ENCODE measurements around the gene GET4.

Gene GET4

DNA sequence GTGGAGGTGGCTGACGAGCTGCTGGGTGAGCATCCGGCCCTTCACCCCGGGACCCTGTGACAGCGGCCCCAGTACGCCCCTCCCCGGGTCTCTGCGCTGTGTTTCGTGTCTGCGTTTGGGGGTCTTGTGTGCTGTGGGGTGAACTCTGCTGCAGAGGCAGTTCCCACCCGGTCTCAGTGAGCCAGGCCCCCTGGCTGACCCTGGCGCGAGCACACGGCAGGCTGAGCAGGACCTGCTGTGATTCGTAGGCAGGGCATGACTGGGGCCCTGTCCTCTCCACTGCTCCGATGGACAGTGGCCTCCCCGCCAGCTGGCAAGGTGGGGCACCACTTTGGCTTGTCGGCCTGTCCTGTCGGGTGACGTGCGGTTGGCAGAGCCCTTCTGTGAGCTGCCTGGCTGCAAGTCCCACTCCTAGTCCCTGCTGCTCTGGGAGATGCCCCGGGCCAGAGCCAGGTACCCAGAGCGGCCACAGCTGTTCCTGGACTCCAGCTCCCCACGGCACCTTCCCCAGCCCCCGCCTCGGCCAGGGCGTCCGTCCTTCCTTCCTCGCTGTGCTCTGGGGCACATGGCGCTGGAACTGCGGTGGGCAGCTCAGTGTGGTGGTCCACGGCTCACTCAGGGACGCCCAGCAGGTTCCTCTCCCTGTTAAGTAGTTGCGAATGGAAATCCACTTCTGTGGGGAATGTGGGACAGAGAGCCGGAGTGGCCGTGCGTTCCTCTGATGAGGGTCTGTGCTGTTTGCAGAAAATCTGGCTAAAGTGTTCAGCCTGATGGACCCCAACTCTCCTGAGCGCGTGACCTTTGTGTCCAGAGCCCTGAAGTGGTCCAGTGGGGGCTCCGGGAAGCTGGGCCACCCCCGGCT lies 10.5 kb downstream of the GET4 start:
- DNase-seq (ENCODE audit: low read depth), result no peak

DNA sequence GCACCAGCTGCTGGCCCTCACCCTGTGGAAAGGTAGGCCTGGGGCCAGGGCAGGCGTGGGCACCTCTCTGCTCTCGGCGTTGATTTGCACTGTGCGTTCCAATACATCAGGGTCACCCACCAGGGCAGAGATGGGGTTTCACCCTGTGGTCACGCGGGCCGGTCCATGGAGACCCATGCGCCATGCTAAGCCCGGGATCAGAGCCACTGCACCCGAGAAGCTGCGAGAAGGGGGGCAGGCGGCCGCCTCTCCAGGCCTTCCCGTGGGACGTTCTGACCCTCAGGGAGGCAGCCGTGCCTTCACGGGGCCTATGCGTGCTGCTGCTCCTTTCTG lies 11.1 kb downstream of the GET4 start:
- DNase-seq (ENCODE audit: low read depth), result no peak

DNA sequence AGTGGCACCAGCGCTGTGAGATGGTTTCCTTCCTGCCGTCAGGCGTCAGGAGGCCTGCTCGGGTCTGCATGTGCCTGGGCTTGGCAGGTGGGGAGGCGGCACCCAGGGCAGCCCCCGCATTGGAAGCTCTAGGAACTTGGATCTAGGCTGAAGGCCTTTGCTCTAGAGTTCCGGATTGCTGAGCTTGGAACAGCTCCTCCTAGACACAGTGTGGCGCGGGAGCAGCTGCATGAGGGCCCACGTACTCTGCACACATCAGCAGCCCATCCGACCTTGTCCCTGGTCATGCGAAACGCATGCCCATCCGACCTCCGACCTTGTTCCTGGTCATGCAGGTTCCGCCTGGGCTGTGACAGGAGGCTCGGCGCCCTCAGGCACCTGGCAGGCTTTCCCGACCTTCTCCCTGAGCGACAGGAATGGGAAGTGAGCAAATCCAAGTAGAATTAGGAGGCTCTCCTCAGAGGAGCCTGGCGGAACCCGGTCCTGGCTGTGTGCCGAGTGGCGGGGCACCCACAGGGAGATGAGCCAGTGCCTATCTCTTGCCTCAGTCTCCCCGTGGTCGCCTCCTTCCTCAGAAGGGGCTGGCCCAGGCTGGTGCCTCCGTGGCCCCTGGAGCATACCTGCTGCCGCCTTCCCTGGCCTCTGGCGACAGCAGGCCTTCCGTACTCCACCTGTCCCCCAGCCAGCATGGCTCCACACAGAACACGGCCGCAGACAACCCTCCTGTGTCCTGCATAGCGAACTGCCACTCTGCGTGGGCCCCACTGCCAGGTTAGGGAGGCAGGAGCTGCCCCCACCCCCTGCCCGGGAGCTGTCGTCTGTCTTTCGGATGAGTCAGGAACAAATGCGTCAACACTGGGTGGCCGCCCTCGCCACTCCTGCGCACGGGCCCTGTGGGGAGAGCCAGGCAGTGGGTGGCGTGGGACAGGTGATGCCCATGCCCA lies 12.0 kb downstream of the GET4 start:
- no peak for DNase-seq (ENCODE audit: low read depth)

DNA sequence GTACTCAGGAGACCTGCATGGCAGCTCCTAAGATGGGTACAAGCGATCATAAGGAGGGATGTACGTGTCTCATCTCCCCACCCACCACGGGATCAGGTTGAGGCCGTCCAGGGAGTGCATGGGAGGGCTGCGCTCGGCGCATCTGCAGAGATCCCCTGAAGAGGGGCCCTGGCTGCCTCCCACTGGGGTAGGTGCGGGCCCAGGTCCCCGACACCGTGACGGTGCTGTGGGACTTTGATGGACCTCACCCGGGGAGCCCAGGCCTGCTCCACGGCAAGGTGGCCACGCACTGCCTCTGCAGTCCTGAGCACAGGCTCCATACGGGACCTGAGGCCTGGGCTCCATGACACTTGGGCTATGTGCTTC lies 12.7 kb downstream of the GET4 start:
- DNase-seq (ENCODE audit: low read depth), result no peak

DNA sequence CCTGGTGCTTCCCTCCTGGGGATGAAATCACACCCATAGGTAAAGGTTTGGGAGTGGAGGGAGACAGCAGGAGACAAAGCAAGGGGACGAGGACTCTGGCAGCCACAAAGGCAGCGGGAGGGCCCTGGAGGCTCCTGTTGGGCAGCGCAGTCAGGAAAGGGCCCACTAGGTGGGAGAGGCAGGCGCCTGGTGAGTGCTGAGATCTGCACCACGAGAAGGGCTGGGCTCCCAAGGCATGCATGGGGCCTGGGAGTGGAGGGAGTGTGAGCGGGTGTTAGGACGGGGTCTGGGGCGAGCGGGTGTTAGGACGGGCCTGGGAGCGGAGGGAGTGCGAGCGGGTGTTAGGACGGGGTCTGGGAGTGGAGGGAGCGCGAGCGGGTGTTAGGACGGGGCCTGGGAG lies 13.0 kb downstream of the GET4 start:
- no peak for DNase-seq (ENCODE audit: low read depth)

DNA sequence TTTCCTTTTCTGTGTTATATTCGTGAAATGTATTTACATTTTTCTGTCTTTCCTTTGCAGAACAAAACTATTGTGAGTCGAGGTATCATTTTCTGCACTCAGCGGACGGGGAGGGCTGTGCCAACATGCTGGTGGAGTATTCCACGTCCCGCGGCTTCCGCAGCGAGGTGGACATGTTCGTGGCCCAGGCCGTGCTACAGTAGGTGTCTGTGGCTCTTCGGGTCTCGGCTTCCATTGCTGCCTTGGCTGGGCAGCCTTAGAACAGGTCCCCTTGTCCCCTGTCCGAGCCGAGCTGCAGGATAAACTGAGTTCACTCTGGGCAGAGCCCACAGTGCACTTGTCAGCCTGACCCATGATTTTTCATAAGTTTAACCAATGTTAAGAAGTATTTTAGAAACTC lies 14.5 kb downstream of the GET4 start:
- DNase-seq (ENCODE audit: low read depth), result no peak

DNA sequence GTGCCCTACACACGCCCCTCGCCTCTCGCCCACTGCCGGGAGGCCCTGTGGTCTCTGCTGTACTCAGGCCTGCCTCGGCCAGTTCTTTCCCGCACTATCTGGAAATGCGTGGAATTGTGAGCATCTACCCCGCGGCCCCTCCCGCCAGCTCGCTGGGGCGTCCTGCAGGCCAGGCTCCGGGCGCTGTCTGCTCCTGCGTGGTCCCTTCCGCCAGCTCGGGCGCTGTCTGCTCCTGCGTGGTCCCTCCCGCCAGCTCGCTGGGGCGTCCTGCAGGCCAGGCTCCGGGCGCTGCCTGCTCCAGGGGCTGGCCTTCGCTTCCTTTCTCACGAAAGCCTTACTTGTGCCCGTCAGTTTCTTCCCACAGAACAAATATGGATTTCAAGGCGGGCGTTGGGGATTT lies 14.9 kb downstream of the GET4 start:
- no peak for DNase-seq (ENCODE audit: low read depth)

DNA sequence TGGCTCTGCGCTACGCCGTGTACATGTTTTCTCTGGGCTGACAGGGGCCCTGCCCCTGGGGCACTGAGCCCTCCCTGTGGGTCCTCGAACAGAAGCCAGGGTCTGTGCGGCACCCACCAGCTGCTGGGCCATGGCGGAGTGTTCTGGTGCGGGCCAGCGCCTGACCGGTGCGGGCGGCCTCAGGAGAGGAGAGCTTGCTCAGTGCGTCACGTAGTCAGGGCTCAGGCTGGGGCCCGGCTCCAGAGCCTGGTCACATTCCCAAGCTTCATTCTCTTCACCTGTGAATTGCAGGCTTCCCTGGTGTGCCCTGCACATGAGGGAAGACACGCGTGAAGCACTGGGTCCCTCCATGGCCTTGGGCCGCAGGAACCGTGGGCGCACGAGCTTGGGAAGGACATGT lies 15.5 kb downstream of the GET4 start:
- no peak for DNase-seq (ENCODE audit: low read depth)

DNA sequence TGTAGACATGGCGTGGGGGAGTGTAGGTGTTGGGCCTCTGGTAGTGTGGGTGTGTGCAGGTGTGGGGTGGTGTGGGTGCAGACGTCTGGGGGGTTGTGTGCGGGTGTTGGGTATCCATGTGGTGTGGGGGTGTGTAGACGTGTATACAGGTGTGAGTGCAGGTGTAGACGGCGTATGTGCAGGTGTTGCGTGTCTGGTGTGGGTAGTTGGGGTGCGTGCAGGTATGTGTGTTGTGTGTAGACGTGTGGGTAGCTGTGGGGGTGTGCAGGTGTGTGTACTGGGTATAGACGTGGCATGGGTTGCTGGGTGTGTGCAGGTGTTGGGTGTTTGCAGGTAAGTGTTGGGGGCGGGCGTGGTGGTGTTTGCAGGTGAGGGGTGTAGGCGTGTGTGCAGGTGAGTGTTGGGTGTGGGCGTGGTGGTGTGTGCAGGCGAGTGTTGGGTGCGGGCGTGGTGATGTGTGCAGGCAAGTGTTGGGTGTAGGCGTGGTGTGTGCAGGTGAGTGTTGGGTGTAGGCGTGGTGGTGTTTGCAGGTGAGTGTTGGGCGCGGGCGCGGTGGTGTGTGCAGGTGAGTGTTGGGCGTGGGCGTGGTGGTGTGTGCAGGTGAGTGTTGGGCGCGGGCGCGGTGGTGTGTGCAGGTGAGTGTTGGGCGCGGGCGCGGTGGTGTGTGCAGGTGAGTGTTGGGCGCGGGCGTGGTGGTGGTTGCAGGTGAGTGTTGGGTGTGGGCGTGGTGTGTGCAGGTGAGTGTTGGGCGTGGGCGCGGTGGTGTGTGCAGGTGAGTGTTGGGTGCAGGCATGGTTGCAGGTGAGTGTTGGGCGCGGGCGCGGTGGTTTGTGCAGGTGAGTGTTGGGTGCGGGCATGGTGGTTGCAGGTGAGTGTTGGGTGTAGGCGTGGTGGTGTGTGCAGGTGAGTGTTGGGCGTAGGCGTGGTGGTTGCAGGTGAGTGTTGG lies 16.6 kb downstream of the GET4 start:
- no peak for DNase-seq (ENCODE audit: low read depth)

DNA sequence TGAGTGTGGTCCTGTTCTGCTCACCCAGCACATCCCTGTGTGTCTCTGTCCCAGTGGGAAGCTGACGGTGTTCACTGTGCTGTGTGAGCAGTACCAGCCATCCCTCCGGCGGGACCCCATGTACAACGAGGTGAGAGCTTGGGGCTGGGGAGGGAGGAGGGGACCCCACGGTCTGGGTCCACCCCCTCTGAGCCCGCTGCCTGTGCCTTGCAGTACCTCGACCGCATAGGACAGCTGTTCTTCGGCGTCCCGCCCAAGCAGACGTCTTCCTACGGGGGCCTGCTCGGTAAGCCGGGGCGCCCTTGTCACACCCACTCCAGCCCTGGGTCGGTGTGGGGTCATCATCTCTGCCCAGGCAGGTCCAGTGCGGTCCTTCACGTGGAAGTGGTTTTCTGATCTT lies 17.3 kb downstream of the GET4 start:
- no peak for DNase-seq (ENCODE audit: low read depth)

DNA sequence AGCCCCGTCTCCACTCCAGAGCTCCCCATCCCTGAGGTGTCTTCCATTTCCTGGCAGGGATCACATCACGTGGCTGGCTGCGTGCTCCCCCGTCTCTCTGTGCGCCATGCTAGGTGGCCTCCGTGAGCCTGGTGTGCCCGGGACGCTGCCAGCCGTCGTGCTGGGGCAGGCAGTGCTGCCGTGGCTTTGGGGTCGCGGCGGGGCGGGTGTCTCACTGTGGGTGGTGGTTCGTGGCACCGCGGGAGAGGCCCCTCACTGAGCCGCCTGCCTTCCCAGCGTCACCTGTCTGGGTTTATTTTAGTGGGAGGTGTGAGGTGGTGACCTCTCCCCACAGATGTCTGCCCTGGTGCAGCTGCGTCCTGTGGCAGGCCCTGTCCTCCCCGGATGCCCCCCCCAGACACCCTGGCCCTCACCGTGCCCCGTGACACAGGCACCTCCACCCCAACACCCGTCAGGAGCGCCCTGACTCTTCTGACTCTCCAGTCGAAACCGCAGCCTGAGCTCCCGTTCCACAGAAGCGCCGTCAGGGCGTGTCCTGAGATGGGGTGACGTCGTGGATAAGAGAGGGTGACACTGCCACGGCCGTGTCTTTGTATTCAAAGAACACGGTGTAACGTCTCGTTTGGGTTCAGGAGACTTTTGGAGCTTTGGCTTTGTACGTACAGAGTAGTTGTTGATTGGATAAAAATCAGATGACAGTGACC lies 18.0 kb downstream of the GET4 start:
- no peak for DNase-seq (ENCODE audit: low read depth)

DNA sequence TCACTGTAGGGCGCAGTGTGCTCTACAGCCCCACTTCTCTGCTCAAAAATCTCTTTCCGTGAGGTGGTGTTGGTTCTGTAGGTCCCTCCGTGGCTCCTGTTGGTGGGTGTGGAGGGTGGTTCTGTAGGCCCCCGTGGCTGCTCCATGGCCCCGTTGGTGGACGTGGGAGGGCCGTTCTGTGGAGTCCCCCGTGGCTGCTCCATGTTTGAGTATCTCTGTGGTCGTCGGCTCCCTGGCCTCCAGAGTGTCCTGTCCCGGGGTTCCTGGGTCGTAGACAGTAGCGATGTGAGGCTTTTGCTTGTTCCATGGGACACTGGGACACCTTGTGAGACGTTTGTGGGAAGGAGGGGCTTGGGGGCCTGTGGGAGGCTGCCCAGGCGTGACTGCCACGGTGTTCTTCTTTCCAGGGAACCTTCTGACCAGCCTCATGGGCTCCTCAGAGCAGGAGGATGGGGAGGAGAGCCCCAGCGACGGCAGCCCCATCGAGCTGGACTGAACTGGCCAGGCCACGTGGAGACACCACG lies 18.6 kb downstream of the GET4 start:
- no peak for DNase-seq (ENCODE audit: low read depth)

DNA sequence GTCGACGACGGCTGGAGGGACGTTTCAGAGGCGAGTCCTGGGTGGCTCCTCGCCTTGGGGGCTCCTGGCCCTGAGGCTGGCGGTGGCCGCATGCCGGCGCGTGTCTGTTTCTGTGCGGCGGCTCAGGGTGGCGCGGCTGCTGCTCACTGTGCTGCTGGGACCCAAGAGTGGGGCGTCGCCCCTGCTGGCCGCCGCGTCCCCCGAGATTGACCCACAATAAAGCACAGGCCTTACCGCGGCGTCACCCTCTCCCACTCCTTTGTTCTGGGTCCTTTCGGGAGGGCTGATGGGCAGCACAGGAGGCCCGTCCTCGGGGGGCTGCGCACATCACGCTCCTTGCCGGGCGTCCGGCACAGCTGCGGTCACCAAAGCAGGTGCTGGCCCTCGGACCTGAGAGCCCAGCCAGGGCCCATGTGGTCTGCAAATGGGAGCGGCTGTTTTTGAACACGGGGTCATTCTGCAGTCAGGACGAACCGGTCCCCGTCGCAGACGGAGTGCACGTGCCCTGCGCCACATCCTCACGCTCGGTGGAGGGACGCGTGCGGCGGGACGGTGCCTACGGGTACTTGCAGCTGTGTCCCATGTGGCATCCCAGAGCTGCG lies 19.2 kb downstream of the GET4 start:
- DNase-seq (ENCODE audit: low read depth), result no peak

DNA sequence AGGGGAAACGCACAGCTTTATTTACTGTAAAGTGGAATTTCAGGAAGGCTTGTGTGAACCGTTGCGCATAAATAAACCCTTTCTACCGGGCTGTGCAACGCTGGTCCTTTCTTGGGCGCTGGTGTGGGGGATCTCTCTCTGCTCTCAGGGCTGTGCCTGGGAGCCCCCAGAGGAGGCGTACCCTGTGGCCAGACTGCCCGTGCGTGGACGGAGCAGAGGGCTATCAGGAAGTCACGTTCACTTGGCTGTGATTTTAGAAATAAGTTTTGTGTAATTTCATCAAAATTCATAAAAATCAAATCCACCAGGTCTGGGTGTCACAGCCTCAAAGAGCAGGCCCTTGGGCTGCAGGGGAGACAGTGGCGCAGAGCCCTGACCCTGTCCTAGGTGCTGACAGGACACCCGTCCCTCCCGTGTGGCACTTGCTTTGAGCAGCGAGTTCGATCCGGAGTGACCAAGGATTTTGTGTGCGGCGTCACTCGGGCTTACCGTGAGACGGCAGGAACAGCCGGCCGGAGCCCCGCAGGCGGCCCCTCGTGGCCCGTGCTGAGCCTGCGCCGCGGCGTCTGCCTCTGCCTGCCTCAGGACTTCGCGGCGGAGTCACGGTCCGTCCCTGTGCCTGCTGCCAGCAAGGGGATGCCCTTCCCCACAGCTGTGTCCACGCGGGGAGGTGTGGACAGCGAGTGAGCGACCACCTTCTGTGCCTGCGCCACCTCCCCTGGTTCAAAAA lies 20.2 kb downstream of the GET4 start:
- DNase-seq (ENCODE audit: low read depth), result no peak

DNA sequence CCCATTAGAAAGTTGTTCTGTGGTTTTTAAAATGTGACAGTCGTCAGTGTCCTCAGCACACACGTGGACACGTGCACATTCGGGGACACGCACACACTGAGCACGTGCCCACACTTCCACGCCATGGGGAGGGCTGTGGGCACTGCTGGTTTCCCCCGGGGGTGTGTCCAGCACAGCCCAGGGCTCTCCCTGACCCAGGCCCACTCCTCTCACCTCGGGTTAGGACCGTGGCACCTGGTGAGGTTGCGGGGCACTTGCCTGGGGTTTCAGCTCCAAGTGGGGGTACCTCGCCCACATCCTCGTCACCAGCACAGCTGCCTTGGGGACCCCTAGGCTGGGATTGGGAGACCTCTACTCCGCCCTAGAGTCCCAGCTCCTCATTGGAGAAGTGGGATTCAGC lies 20.7 kb downstream of the GET4 start:
- no peak for DNase-seq (ENCODE audit: low read depth)

DNA sequence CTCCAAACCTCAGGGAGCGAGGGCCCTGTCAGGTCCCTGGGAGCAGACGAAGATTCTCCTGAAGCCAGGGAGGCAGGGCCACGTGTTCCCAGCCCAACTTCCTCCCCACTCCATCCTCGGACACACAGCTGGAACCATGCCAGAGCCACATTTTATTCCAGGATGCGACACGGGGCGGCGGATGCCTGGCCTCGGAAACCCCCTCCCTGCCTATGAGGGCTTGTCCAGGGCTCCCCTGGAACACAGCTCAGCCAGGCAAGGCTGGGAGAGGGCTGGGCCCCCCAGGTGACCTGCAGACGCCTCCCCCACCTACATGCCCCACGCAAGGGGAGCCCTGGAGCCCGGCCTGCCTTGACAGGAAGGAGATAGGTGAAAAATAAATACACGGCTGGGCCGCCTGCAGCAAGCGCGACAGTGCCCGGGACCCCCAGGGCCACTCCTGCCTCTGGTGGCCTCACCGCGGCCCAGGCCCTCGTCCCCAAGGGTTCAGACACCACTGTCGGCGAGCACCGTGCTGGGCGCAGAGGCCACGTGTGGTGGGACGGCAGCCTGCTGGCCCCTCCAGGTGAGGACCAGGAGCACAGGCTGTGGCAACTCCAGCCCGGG lies 21.5 kb downstream of the GET4 start:
- DNase-seq (ENCODE audit: low read depth), result no peak

DNA sequence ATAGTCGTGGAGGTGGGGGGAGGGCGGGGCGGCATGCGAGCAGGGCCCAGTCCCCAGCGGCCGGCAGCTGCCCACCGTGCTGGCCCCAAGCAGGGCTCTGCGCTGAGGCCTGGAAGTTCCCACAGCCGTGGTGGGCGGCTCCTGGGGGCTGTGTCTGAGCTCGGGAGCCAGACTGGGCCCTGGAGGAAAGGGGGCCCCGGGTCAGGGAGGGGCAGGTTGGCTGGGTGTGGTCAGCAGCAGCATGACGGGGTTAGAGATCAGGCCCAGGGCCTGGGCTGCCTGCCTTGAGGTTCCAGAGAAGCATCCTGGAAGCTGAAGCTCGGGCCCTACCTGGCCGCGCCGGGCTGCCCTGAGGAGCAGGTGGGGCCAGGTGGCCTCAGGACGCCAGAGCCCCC lies 22.1 kb downstream of the GET4 start:
- no peak for DNase-seq (ENCODE audit: low read depth)

DNA sequence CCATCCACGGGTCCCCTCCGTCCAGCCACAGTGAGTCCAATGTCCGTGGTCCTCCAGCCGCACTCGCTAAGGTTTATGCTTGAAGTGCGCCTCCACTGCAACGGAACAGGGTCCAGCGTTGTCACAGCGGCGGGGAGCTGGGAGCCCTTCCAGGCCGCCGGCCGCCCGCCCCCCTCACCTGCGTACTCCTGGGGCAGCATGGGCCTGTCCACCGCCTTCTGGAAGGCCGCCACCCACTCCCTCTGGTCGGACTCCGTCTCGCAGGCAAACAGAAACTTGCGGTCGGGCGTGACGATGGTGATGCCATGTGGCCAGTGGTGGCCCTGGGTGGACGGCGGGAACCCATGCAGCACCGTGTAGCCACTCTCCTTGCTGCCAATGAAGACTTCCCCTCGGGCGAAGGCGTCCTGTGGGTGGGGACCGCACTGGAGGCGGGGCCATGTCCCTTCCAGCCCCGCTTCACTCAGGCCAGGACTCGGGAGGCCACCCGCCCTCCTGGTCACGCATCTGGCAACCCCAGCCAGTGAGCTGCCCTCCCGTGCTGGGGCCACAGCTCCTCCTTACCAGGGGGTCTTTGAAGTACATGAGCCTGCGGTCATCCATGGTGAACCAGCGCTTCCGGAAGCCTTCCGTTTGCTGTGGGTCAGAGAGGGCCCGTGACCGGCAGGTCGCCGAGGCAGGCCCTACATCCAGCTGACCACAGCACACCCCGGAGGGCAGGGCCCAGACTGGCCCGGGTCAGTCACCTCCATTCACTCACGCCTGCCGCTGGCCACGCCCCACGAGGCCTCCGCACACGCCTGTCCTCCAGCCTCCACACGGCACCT lies 22.7 kb downstream of the GET4 start:
- no peak for DNase-seq (ENCODE audit: low read depth)

DNA sequence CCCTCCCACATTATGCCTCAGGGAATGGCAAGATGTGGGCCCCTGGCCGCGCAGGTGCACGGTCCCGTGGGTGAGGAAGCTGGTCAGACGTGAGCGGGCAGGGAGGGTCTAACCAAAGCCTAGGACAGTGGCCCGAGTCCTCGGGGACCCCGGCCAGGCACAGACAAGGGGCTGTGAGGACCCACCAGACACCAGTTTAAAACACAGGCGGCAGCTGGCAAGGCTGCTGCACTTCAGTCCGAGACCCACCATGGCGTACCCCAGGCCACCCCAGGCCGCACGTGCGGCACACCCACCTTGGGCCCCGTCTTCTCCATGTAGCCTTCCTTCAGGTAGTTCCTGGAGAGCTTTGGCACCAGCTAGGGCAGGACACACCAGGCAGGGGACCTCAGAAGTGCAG lies 23.5 kb downstream of the GET4 start:
- no peak for DNase-seq (ENCODE audit: low read depth)

All from stimulated activated CD4-positive, alpha-beta T cell treated with anti-CD3 and anti-CD28 coated beads, Interleukin-2, amount 100 ng/mL, for 4 hours (primary cell).